Subcutaneous adipose tissue (tissue), 4 donors: Measurements from ENCODE around the gene CDC42BPA. TPM values are rescaled to one million over a fixed set of nuclear protein-coding genes. Genes with fewer than 3 reads are reported as not detected.

Source experiments
- total RNA-seq, 4 donors: library from RNA; depleted of rRNA; stranded (reverse); fragments of >200 nt; gene quantifications; one replicate each; pipeline ENCODE4 v1.1.0, GENCODE V29; 2016
- TF ChIP-seq, protein P1 (sequence below): fragments of 450-650 bp; IDR thresholded peaks from one replicate; pipeline ENCODE4 v1.5.1; 2016; ENCODE audit warnings: low read depth, mild to moderate bottlenecking, control low read depth, antibody characterized with exemption, moderate library complexity

CDC42BPA gene
- total RNA-seq, 4 donors from 2014 or later: 43.2 to 68.2 (median 55.3) TPM

DNA sequence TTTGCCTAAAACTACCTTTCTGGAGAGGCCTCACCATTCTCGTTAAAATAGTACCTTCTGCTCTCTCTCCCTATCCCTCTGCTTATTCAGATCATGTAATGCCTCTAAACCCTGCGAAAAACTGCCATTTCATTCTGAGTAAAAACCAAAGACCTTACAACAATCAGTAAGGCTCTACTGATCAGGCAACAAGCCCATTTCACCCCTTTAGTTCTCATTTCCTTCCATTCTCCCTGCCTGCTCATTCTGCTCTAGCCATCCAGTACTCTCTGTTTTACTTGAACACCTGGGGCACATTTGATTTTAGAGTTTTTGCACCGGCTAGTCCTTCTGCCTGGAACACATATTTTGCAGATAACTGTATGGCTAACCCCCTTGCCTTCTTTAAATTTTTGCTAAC, 190.4 kb downstream of the CDC42BPA start:
- TF ChIP-seq, protein P1, sequence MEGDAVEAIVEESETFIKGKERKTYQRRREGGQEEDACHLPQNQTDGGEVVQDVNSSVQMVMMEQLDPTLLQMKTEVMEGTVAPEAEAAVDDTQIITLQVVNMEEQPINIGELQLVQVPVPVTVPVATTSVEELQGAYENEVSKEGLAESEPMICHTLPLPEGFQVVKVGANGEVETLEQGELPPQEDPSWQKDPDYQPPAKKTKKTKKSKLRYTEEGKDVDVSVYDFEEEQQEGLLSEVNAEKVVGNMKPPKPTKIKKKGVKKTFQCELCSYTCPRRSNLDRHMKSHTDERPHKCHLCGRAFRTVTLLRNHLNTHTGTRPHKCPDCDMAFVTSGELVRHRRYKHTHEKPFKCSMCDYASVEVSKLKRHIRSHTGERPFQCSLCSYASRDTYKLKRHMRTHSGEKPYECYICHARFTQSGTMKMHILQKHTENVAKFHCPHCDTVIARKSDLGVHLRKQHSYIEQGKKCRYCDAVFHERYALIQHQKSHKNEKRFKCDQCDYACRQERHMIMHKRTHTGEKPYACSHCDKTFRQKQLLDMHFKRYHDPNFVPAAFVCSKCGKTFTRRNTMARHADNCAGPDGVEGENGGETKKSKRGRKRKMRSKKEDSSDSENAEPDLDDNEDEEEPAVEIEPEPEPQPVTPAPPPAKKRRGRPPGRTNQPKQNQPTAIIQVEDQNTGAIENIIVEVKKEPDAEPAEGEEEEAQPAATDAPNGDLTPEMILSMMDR: no peak

DNA sequence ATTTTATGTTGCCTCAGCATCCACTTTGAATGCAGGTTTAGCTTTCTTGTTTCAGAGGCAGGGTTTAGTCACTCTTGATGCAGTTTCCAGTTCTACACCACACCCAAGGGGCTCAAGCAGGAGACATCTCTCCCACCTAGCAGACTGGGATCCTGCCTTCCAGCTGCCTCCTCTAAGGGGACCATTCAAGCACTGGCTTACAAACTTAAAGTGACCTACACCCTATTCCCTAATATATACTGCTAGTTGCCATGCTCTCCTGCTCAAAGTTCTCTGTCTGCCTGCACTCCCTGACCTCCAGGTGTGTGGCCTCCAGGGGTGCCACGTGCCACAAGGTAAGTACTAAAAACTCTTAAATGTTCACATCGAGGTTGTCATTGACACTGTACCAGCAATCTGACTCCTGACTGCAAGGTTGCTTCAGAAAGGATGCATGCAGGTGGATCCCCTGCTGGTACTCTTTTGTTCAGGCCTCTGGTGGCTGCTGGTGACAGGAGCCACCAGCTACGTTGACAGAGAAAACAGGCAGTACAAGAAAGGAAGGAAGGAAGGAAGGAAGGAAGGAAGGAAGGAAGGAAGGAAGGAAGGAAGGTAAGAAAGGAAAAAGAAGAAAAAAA, 192.3 kb downstream of the CDC42BPA start:
- TF ChIP-seq, protein P1: no peak

DNA sequence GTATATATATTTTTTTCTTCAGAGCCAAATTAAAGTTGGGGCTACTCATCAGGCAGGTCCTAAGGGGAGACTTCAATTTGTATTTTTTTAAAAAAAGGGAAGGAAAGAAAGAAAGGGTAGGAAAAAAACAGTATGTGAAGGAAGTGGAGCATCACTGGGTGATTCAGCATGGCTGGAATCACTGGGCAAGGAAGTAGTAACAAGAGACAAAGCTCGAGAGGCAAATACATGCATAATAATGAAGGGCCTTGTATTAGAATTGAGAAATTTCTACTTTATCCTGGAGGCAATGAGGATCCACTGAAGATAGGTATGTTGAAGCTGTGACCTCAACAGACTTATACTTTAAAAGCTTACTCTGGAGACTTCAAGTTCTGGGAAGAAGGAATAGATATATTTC, 193.8 kb downstream of the CDC42BPA start:
- TF ChIP-seq, protein P1: no peak

DNA sequence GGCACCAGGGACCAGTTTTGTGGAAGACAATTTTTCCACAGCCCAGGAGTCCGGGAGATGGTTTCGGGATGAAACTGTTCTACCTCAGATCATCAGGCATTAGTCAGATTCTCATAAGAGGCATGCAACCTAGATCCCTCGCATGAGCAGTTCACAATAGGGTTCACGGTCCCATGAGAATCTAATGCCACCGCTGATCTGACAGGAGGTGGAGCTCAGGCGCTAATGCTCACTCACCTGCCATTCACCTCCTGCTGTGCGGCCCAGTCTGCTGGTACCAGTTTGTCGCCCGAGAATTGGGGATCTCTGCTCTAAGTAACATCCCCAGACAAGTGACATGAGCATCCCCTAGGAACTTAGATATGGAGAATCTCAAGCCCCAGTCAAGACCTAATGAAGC, 197.5 kb downstream of the CDC42BPA start:
- TF ChIP-seq, protein P1: no peak

DNA sequence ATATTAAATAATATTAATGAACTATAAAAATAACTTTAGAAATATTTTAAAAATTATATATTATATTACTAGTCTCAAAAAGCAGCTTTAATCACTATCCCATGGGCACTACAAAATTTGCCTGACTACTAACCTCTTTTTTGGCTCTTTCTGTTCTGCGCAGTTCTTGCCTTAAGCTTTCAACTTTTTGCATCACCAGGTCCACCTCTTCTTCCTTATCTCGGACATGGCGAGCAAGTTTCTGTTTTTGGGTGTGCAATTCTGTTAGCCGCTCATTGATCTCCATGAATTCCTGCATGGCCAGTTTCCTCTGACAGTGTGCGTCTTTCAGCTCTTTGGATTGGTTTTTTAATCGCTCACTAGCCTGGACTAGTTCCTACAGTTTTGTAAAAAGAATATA, 205.8 kb downstream of the CDC42BPA start:
- TF ChIP-seq, protein P1: no peak

DNA sequence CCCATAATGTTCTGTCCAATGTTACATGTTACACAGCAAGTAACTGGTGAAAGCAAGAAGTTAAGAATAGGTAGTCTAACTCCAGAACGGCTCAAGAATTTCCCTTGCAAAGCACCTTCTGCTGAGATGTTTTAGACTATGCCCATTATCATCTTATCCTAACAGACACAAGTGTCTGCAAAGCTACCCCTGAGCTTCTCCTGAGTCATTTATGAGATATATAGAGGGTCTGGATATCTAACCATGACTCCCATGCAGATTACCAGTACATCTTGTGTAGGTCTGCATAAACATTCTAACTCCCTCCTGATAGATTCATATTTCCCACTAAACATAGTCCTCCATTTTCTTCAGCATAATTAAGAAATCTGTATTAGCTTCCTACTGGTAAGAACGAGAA, 206.5 kb downstream of the CDC42BPA start:
- TF ChIP-seq, protein P1: no peak

DNA sequence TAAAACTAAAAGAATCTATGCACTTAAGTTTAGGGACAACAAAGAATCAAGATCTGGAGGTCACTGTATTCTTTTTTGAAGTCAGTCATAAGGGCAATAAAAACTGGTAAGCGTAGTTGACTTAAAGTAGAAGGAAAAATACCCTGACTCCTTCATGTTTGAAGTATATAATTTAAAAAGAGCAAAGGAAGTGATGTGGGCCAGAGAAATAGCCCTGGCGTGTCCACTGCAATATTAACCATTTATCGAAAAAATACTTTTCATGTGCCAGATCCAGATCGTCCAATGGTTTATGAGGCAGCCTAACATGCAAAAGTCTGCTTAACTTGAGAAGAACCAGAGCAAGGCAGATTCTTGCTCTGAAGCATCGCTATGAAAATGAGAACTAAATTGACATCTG, 216.2 kb downstream of the CDC42BPA start:
- TF ChIP-seq, protein P1: no peak
